GM23248 (cell line): ENCODE results near the gene RFWD3. TPM values are rescaled to one million over a fixed set of nuclear protein-coding genes. Genes with fewer than 3 reads are reported as not detected.

Source experiments
- DNase-seq: peaks from one replicate; pipeline ENCODE4 v3.0.0-alpha.2; 2015
- H2AFZ ChIP-seq: fragments of 200-600 bp; sonication (generic); 2 replicates; pipeline ENCODE4 v1.6.1; 2016; ENCODE audit warnings: antibody characterized with exemption
- H3F3A ChIP-seq: fragments of 200-600 bp; sonication (generic); 2 replicates; pipeline ENCODE4 v1.6.1; 2016; ENCODE audit warnings: mild to moderate bottlenecking, antibody characterized with exemption, mixed run types; ENCODE audit not compliant: insufficient read depth
- H3K27ac ChIP-seq: fragments of 200-600 bp; sonication (generic); 2 replicates; pipeline ENCODE4 v1.5.1; 2016; ENCODE audit warnings: mild to moderate bottlenecking
- H3K27me3 ChIP-seq: fragments of 200-600 bp; sonication (generic); replicated peaks from 2 replicates; pipeline ENCODE4 v1.6.1; 2016; ENCODE audit warnings: mild to moderate bottlenecking; ENCODE audit not compliant: insufficient read depth
- H3K36me3 ChIP-seq: fragments of 200-600 bp; sonication (generic); 2 replicates; pipeline ENCODE4 v1.6.1; 2016; ENCODE audit warnings: low read depth, mild to moderate bottlenecking
- H3K4me1 ChIP-seq: fragments of 200-600 bp; sonication (generic); 2 replicates; pipeline ENCODE4 v1.6.1; 2016; ENCODE audit warnings: mild to moderate bottlenecking; ENCODE audit not compliant: insufficient read depth
- H3K4me2 ChIP-seq: fragments of 200-600 bp; sonication (generic); one replicate; pipeline ENCODE4 v1.6.1; 2016; ENCODE audit warnings: mild to moderate bottlenecking; ENCODE audit not compliant: unreplicated experiment
- H3K4me3 ChIP-seq: fragments of 200-600 bp; sonication (generic); 2 replicates; pipeline ENCODE4 v1.5.1; 2016; ENCODE audit warnings: mild to moderate bottlenecking
- H3K79me2 ChIP-seq: fragments of 200-600 bp; sonication (generic); 2 replicates; pipeline ENCODE4 v1.6.1; 2016; ENCODE audit warnings: mild to moderate bottlenecking; ENCODE audit not compliant: insufficient read depth
- H3K9ac ChIP-seq: fragments of 200-600 bp; sonication (generic); 2 replicates; pipeline ENCODE4 v1.6.1; 2016; ENCODE audit warnings: mild to moderate bottlenecking
- H3K9me2 ChIP-seq: fragments of 200-600 bp; sonication (generic); 2 replicates; pipeline ENCODE4 v1.6.1; 2016; ENCODE audit warnings: mixed run types, mild to moderate bottlenecking, moderate library complexity; ENCODE audit not compliant: insufficient read depth
- H3K9me3 ChIP-seq: fragments of 200-600 bp; sonication (generic); one replicate; pipeline ENCODE4 v1.6.1; 2017; ENCODE audit warnings: low read depth
- H4K20me1 ChIP-seq: fragments of 200-600 bp; sonication (generic); 2 replicates; pipeline ENCODE4 v1.6.0; 2016; ENCODE audit not compliant: insufficient read depth
- EZH2 ChIP-seq: fragments of 200-600 bp; sonication (generic); IDR thresholded peaks from 2 replicates; pipeline ENCODE4 v1.6.1; 2018; ENCODE audit warnings: antibody characterized with exemption, mild to moderate bottlenecking; ENCODE audit not compliant: insufficient read depth, poor library complexity, severe bottlenecking
- EZH2phosphoT487 ChIP-seq: fragments of 200-600 bp; sonication (generic); IDR thresholded peaks from 2 replicates; pipeline ENCODE4 v1.6.1; 2018; ENCODE audit warnings: antibody characterized with exemption, moderate library complexity, mild to moderate bottlenecking, low read depth; ENCODE audit not compliant: insufficient read depth
- WGBS, 2 experiments: methylation state at CpG; one replicate each; pipeline ENCODE4 v1.1.6; 2015 to 2017; ENCODE audit warnings: low lambda C conversion rate in 2 of 2, low coverage in 1 of 2; ENCODE audit errors: missing lambda C conversion rate in 2 of 2; 5-methylcytosine and 5-hydroxymethylcytosine counted together
- in situ Hi-C: fragments of 300-500 bp; cut with MboI; formaldehyde crosslinking; loops from 2 replicates; pipeline ENCODE4 v1.15.0; 2020
- polyA plus RNA-seq: library from polyadenylated mRNA; unstranded; fragments of >200 nt; fragmentation: Nextera tagmentation; extraction: Ambion mirVana; gene quantifications from 2 replicates; pipeline ENCODE4 v1.2.1, GENCODE V29; 2016
- total RNA-seq: library from RNA; depleted of rRNA; stranded (reverse); fragments of >200 nt; shearing (Covaris generic); gene quantifications from 2 replicates; pipeline ENCODE4 v1.2.3, GENCODE V29; 2014

Gene RFWD3
- total and polyA plus RNA-seq, 2 experiments from 2014 or later: 8.8 to 18.5 TPM

DNA sequence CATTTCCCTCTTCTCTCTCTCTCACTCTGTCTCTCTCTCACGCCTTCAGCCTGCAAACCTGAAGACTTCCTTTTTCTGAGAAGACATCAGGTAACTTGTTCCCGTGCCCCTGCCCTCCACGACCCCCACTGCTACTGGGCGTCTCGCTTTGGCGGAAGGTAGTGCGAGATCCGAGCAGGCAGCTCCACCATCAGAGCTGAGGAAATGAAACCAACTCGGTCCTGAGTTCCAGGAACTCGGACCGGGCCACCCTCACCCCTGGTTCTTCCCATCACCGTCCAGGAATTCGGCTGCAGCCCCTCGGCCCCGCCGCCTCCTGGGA is 33.4 kb upstream of the RFWD3 start:
- Histone ChIP-seq H3K4me1 (peaks cover 21% of the 10 kb centered on the region), H3K36me3 (no peaks in the 10 kb centered on the region), H3F3A (peaks cover 10% of the 10 kb centered on the region), H3K4me3 (peak overlapping the region; percentile 80), H3K9ac (peak overlapping the region; percentile 88), H4K20me1 (no peaks in the 10 kb centered on the region), H2AFZ (peak overlapping the region; percentile 94), H3K27me3 (no peaks in the 10 kb centered on the region), H3K9me3 (no peaks in the 10 kb centered on the region), H3K27ac (peak overlapping the region; percentile 83), H3K79me2 (peaks cover 35% of the 10 kb centered on the region), H3K9me2 (no peaks in the 10 kb centered on the region), H3K4me2 (peak overlapping the region; percentile 89)
- WGBS, 2 experiments: 0 to 1% methylated on average over 15 to 16 of the region's 16 CpGs
- peak; percentile 61 for DNase-seq
- in situ Hi-C loops: loop anchor here (10.0 kb wide), 1 partner anchor 165 kb away; no protein-coding TSS in a partner anchor
- TF ChIP-seq EZH2 (no peak), EZH2phosphoT487 (no peak)

DNA sequence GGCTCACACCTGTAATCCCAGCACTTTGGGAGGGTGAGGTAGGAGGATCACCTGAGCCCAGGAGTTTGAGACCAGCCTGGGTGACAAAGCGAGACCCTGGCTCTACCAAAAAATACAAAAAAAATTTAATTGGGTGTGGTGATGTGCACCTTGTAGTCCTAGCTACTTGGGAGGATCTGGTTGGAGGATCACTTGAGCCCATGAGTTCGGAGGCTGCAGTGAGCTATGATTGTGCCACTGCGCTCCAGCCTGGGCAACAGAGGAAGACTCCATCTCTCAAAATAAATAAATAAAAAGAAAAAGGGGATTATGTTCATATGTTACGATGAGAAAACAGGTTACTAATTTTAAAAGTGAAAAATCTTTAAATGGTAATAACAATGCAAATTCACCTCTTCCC is 33.0 kb upstream of the RFWD3 start:
- peaks cover 35% of the 10 kb centered on the region for H3K79me2 ChIP-seq
- peak overlapping the region; percentile 80 for H3K4me3 ChIP-seq
- H3K9ac ChIP-seq: peak overlapping the region; percentile 88
- peak overlapping the region; percentile 89 for H3K4me2 ChIP-seq
- in situ Hi-C loops: loop anchor here (10.0 kb wide), 1 partner anchor 165 kb away; no protein-coding TSS in a partner anchor
- peak overlapping the region; percentile 83; the same call in 1 of the 2 replicates for H3K27ac ChIP-seq
- peak overlapping the region; percentile 94 for H2AFZ ChIP-seq
- WGBS, 2 experiments: 56 to 62% methylated on average over 4 of the region's 4 CpGs
- H3K36me3 ChIP-seq: 0 out of 2 replicates have a peak, but pooled peaks cover under 1% of the 10 kb centered on the region
- DNase-seq: no peak
- H3F3A ChIP-seq: peaks cover 10% of the 10 kb centered on the region
- H3K27me3 ChIP-seq: no peaks in the 10 kb centered on the region
- H3K4me1 ChIP-seq: peaks cover 21% of the 10 kb centered on the region
- H3K9me2 ChIP-seq: no peaks in the 10 kb centered on the region
- TF ChIP-seq EZH2 (no peak), EZH2phosphoT487 (no peak)
- no peaks in the 10 kb centered on the region for H3K9me3 ChIP-seq
- H4K20me1 ChIP-seq: no peaks in the 10 kb centered on the region

GRCh38 chr16:74698222-74698621 is 31.5 kb upstream of the RFWD3 start:
- no peak for TF ChIP-seq EZH2phosphoT487
- TF ChIP-seq EZH2: no peak
- DNase-seq: peak; percentile 50
- no peaks in the 10 kb centered on the region for H3K9me2 ChIP-seq
- H4K20me1 ChIP-seq: no peaks in the 10 kb centered on the region
- WGBS, 2 experiments: 53 to 57% methylated on average over 4 of the region's 4 CpGs
- H3K27ac ChIP-seq: no peak overlapping the region
- peaks cover 10% of the 10 kb centered on the region for H3F3A ChIP-seq
- H3K4me3 ChIP-seq: peak overlapping the region; percentile 80; the same call in 1 of the 2 replicates
- peak overlapping the region; percentile 89 for H3K4me2 ChIP-seq
- H3K27me3 ChIP-seq: no peaks in the 10 kb centered on the region
- H3K36me3 ChIP-seq: 0 out of 2 replicates have a peak, but pooled peaks cover 7% of the 10 kb centered on the region
- H3K4me1 ChIP-seq: peaks cover 21% of the 10 kb centered on the region
- H2AFZ ChIP-seq: peak overlapping the region; percentile 20; the same call in 1 of the 2 replicates
- in situ Hi-C loops: no loop called here
- H3K9ac ChIP-seq: peak overlapping the region; percentile 25; the same call in 1 of the 2 replicates
- H3K9me3 ChIP-seq: no peaks in the 10 kb centered on the region
- peaks cover 35% of the 10 kb centered on the region for H3K79me2 ChIP-seq

DNA sequence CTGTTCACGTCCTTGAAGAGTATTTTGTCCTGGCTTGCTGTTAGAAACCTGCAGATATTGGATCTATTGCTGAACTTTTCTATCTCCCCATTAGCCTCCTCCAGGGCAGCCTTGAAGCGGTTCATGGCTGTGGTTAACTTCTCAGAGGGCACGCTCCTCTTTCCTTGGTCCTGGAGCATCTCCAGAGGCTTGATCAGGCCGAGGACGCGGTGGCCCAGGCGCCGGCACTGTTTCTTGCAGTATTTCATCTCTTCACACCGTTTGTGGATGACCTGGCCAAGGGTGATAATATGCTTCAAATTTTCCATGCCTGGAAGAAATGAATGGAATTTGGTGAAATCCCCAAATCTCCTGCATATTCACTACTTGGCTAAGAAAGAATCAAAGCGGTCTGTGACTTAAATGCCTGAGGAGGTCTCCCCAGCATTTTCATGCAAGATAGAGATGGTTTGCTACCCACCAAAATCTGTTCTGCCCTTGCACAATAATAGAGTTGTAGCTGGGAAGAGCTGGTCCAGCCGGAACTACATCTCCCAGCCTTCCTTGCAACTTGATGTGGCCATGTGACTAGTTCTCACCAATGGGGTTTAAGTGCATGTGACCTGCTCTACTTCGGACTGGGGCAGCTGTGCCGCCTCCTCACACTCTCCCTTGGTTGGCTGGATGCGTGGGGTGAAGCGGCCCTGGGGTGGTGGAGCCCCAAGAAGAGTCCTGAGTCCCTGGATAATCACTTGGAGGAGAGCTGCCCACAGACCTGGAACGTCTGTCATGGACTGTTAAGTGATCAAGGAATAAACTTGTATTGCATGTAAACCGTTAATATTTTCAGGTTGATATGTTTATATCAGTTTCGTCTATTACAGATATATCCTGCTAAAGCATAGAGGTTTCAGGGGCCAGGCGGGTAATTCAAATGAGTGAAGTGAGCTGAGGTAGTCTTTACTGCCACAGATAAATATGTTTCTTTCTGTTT is 29.1 kb upstream of the RFWD3 start:
- H3K27me3 ChIP-seq: no peaks in the 10 kb centered on the region
- TF ChIP-seq EZH2phosphoT487 (no peak), EZH2 (no peak)
- peak overlapping the region; percentile 19 for H3K27ac ChIP-seq
- H3K4me3 ChIP-seq: peak overlapping the region; percentile 71
- no peaks in the 10 kb centered on the region for H3K9me2 ChIP-seq
- H3K79me2 ChIP-seq: peaks cover 35% of the 10 kb centered on the region
- peaks cover 16% of the 10 kb centered on the region for H3K4me1 ChIP-seq
- H3K9ac ChIP-seq: peak overlapping the region; percentile 56
- H2AFZ ChIP-seq: peak overlapping the region; percentile 86
- H3K36me3 ChIP-seq: 0 out of 2 replicates have a peak, but pooled peaks cover 17% of the 10 kb centered on the region
- no peaks in the 10 kb centered on the region for H4K20me1 ChIP-seq
- in situ Hi-C loops: no loop called here
- H3F3A ChIP-seq: peaks cover 4% of the 10 kb centered on the region; the same call in 1 of the 2 replicates
- DNase-seq: peak; percentile 95
- peak overlapping the region; percentile 79 for H3K4me2 ChIP-seq
- no peaks in the 10 kb centered on the region for H3K9me3 ChIP-seq
- WGBS, 2 experiments: 49 to 50% methylated on average over 19 of the region's 19 CpGs
